Measurements from ENCODE around the gene PPP1R12B.

- no peak for TF ChIP-seq CTCF (tag by site-specific recombination; IDR thresholded peaks at IDR 0.05)
- TF ChIP-seq ZNF473 (tag by site-specific recombination; IDR thresholded peaks at IDR 0.05), result no peak
- no peak for TF ChIP-seq ZNF335 (tag by site-specific recombination; conservative IDR thresholded peaks at IDR 0.05)
- no peak for TF ChIP-seq SETDB1 (IDR thresholded peaks at IDR 0.05; ENCODE audit: insufficient read length, low read length)
- TF ChIP-seq ZEB2 (tag by site-specific recombination; IDR thresholded peaks at IDR 0.05), result no peak
- TF ChIP-seq ZFP37 (tag by site-specific recombination; IDR thresholded peaks at IDR 0.05), result no peak
- TF ChIP-seq ZNF670 (tag by site-specific recombination; IDR thresholded peaks at IDR 0.05; ENCODE audit: low read depth), result no peak
- TF ChIP-seq ZBTB8A (tag by site-specific recombination; IDR thresholded peaks at IDR 0.05), result no peak
- TF ChIP-seq SP3 (tag by site-specific recombination; IDR thresholded peaks at IDR 0.05), result no peak
- TF ChIP-seq ZNF280C (tag by site-specific recombination; IDR thresholded peaks at IDR 0.05), result no peak
- TF ChIP-seq ZNF274 (IDR thresholded peaks at IDR 0.05; ENCODE audit: low read length), result no peak
- no peak for TF ChIP-seq ZNF274 (tag by site-specific recombination; IDR thresholded peaks at IDR 0.05; ENCODE audit: borderline replicate concordance)
These were observed 240.1 kb downstream of the PPP1R12B start for GRCh38 chr1:202588503-202589189.
